Right lobe of liver (tissue), 6 donors: ENCODE measurements around the gene STK17A. TPM values are rescaled to one million over a fixed set of nuclear protein-coding genes. Genes with fewer than 3 reads are reported as not detected.
A peak's percentile ranks its signal among the peaks of the same experiment; 100 is the strongest.

Experiments
- ATAC-seq, 4 donors: fragments of 200-7000 bp; cut with Tn5 transposase; one replicate each; pipeline ENCODE4 v1.9.1; 2020; ENCODE audit warnings: mild to moderate bottlenecking in 4 of 4, moderate library complexity in 4 of 4
- DNase-seq, 3 donors: peaks; one replicate each; pipeline ENCODE4 v3.0.0-alpha.2; 2020
- H3K27ac ChIP-seq, 3 donors: fragments of 200-600 bp; one replicate each; pipeline ENCODE4 v1.8.0; 2022
- H3K27me3 ChIP-seq, 2 donors: fragments of 200-600 bp; one replicate each; pipeline ENCODE4 v1.8.0; 2022
- H3K36me3 ChIP-seq, 4 donors: fragments of 200-600 bp; sonication (generic) in 1 of 4; one replicate each; pipeline versions ENCODE4 v1.5.1 to v1.8.0; 2017 to 2022; ENCODE audit warnings: control low read depth in 1 of 4
- H3K4me1 ChIP-seq, 4 donors: fragments of 200-600 bp; sonication (generic) in 1 of 4; one replicate each; pipeline versions ENCODE4 v1.5.1 to v1.8.0; 2017 to 2022; ENCODE audit warnings: control low read depth in 1 of 4
- H3K4me3 ChIP-seq, 3 donors: fragments of 200-600 bp; one replicate each; pipeline ENCODE4 v1.8.0; 2022
- H3K9me3 ChIP-seq, 4 donors: fragments of 200-600 bp; sonication (generic) in 1 of 4; one replicate each; pipeline versions ENCODE4 v1.5.1 to v1.8.0; 2017 to 2022; ENCODE audit warnings: control low read depth in 1 of 4
- POLR2A ChIP-seq: fragments of 450-650 bp; IDR thresholded peaks from one replicate; pipeline ENCODE4 v1.6.1; 2017; ENCODE audit warnings: antibody characterized with exemption, mild to moderate bottlenecking
- WGBS: methylation state at CpG from one replicate; pipeline ENCODE4 v1.1.6; 2018; ENCODE audit warnings: low coverage, low lambda C conversion rate; ENCODE audit not compliant: insufficient coverage; ENCODE audit errors: missing lambda C conversion rate; 5-methylcytosine and 5-hydroxymethylcytosine counted together
- intact Hi-C, 2 donors: fragments of 100-400 bp; cut with DNase I; formaldehyde crosslinking; loops; one replicate each; pipeline versions ENCODE4 v1.11.2 to v1.14.1; 2022
- total RNA-seq, 6 experiments: library from RNA; depleted of rRNA in 2 of 6; stranded (reverse); fragments of >200 nt in 2 of 6; fragmentation: NEBNext Ultra II Directional in 3 of 6; extraction: Animal tissue kit (Norgen Biotek cat#: 25700) in 3 of 6; gene quantifications; one replicate each; pipeline versions ENCODE4 v1.1.0 to v1.2.4, GENCODE V29; 2016 to 2023
- TF ChIP-seq, protein P1 (sequence below), 4 donors: fragments of 200-600 bp in 3 of 4; fragments of 450-650 bp in 1 of 4; IDR thresholded peaks; one replicate each; pipeline versions ENCODE4 v1.5.1 to v1.8.0; 2016 to 2022; ENCODE audit warnings: antibody characterized with exemption in 4 of 4, mild to moderate bottlenecking in 2 of 4
- donor health status: DM: no; HTN: yes; CAD: no.
- donor health status: DM: no; HTN: no; CAD: no.
- donor health status: DM: no; HTN: no; CAD: no.
- donor health status: DM: no; HTN: yes; CAD: no.
- donor health status: DM: no; HTN: yes; CAD: no.

The STK17A gene
- total RNA-seq, 6 experiments from 2014 or later: 1.7 to 20.9 (median 7.9) TPM

DNA sequence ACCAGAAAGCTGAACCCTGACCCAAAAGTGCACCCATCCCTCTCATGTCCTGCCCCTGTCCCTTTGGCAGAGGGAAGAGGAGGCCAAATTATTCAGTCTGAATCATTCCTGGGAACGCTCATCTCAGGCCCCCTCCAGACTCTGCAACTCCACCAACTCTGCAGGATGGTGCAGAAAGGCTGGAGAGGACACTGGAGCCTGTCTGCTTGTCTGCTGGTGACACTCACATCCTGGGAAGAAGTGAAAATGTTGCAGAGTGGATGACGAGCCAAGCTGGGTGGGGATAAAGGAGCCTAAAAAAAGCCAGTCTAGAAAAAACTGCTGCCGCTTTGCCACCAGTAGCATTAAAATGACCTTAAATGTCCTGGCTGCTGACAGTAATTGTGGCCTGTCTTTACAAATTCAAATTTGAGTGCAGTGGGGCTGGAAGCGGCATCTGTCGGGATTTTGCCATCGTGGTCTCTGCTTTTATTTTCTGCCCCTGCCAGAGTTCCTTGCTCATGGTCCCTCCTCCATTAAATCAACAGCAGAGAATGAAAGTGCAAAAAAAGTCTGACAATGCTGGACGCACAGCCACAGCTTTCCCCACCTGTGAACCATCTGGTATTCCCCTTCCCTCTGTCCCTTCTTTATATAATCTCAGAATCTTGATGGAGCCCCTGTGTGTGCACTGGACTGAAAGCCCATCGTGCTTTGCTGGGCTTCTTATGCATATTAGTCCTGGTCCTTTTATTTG, 63.9 kb downstream of the STK17A start:
- Histone ChIP-seq H3K4me3 (no peak overlapping the region), H3K9me3 (no peaks in the 10 kb centered on the region), H3K27me3 (no peaks in the 10 kb centered on the region), H3K27ac (peak overlapping the region; percentile 47 to 76 (median 67)), H3K36me3 (peaks cover 0 to 6% (median 0%) of the 10 kb centered on the region in 4 donors), H3K4me1 (peaks cover 0 to 19% (median 7%) of the 10 kb centered on the region in 4 donors)
- TF ChIP-seq, protein P1, sequence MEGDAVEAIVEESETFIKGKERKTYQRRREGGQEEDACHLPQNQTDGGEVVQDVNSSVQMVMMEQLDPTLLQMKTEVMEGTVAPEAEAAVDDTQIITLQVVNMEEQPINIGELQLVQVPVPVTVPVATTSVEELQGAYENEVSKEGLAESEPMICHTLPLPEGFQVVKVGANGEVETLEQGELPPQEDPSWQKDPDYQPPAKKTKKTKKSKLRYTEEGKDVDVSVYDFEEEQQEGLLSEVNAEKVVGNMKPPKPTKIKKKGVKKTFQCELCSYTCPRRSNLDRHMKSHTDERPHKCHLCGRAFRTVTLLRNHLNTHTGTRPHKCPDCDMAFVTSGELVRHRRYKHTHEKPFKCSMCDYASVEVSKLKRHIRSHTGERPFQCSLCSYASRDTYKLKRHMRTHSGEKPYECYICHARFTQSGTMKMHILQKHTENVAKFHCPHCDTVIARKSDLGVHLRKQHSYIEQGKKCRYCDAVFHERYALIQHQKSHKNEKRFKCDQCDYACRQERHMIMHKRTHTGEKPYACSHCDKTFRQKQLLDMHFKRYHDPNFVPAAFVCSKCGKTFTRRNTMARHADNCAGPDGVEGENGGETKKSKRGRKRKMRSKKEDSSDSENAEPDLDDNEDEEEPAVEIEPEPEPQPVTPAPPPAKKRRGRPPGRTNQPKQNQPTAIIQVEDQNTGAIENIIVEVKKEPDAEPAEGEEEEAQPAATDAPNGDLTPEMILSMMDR (IDR thresholded peaks at IDR 0.05): no peak
- TF ChIP-seq POLR2A: no peak
- no peak for DNase-seq
- WGBS: 56% methylated on average over 8 of the region's 8 CpGs
- no peak for ATAC-seq
- intact Hi-C loops: no loop called here

DNA sequence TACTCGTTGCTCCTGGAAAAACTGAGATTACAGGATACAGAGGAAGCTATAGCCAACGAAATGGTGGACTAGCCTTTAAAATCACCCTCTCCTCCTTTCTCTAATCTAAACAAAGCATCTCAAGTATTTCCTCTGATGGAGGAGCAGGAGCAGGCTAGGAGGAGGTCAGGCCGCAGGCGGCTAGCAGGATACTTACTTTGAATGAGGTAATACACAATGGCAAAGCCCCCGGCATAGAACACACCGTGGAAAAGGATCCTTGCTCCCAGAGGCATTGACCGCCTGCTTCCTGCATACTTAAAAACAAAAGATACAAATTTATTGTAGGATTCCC, 64.4 kb downstream of the STK17A start:
- peak overlapping the region; percentile 47 to 76 (median 67) for H3K27ac ChIP-seq
- peaks cover 0 to 19% (median 7%) of the 10 kb centered on the region in 4 donors for H3K4me1 ChIP-seq
- H3K9me3 ChIP-seq: no peaks in the 10 kb centered on the region
- H3K27me3 ChIP-seq: no peaks in the 10 kb centered on the region
- WGBS: 61% methylated on average over 7 of the region's 7 CpGs
- TF ChIP-seq, protein P1 (IDR thresholded peaks at IDR 0.05): no peak
- no peak for TF ChIP-seq POLR2A
- H3K36me3 ChIP-seq: peaks cover 0 to 6% (median 0%) of the 10 kb centered on the region in 4 donors
- ATAC-seq (peak in 1 of 4 donors; percentile 36), DNase-seq (no peak)
- H3K4me3 ChIP-seq: no peak overlapping the region
- intact Hi-C loops: no loop called here

GRCh38 chr7:43647673-43648472, 65.0 kb downstream of the STK17A start:
- Histone ChIP-seq H3K36me3 (peaks cover 0 to 6% (median 0%) of the 10 kb centered on the region in 4 donors), H3K4me3 (no peak overlapping the region), H3K9me3 (no peaks in the 10 kb centered on the region), H3K27me3 (no peaks in the 10 kb centered on the region), H3K4me1 (peaks cover 0 to 19% (median 7%) of the 10 kb centered on the region in 4 donors), H3K27ac (peak overlapping the region; percentile 47 to 76 (median 67))
- 47% methylated on average over 8 of the region's 10 CpGs for WGBS
- intact Hi-C loops: no loop called here
- TF ChIP-seq, protein P1 (IDR thresholded peaks at IDR 0.05): no peak
- no peak for TF ChIP-seq POLR2A
- ATAC-seq: peak; percentile 46 to 69 (median 62)
- peak in 1 of 3 donors; percentile 47 for DNase-seq

GRCh38 chr7:43648473-43649406, 65.8 kb downstream of the STK17A start:
- Histone ChIP-seq H3K4me1 (peaks cover 0 to 19% (median 7%) of the 10 kb centered on the region in 4 donors), H3K27me3 (no peaks in the 10 kb centered on the region), H3K27ac (peak overlapping the region; percentile 47 to 76 (median 67)), H3K9me3 (no peaks in the 10 kb centered on the region), H3K4me3 (no peak overlapping the region), H3K36me3 (peaks cover 0 to 5% (median 0%) of the 10 kb centered on the region in 4 donors)
- 27% methylated on average over 8 of the region's 8 CpGs for WGBS
- DNase-seq: no peak
- peak in 3 of 4 donors; percentile 24 to 46 (median 45) for ATAC-seq
- TF ChIP-seq, protein P1 (IDR thresholded peaks at IDR 0.05): no peak
- TF ChIP-seq POLR2A: no peak
- intact Hi-C loops: no loop called here
